Measurements from ENCODE around the gene SLAIN2.

The SLAIN2 gene

GRCh38 chr4:48368389-48368788 lies 27.1 kb downstream of the SLAIN2 start:
- Histone ChIP-seq H3K4me2 (ENCODE audit: low read length) (no peak overlapping the region), H3K9me3 (ENCODE audit: control insufficient read depth, insufficient read depth, low read length) (no peaks in the 10 kb centered on the region), H3K27me3 (ENCODE audit: control insufficient read depth, low read length) (no peaks in the 10 kb centered on the region), H3K36me3 (ENCODE audit: control insufficient read depth, low read length) (0 out of 2 replicates have a peak, but pooled peaks cover 4% of the 10 kb centered on the region), H3K4me1 (ENCODE audit: control insufficient read depth, low read length) (peaks cover 28% of the 10 kb centered on the region), H3K4me3 (ENCODE audit: low read length) (no peak overlapping the region), H3F3A (ENCODE audit: control insufficient read depth, insufficient read depth) (no peaks in the 10 kb centered on the region), H3K27ac (ENCODE audit: low read depth, low read length) (no peak overlapping the region), H3K9me2 (replicated peaks; ENCODE audit: control insufficient read depth, low read length) (no peaks in the 10 kb centered on the region), H3K79me2 (ENCODE audit: control insufficient read depth, low read length) (peaks cover 49% of the 10 kb centered on the region), H4K20me1 (ENCODE audit: control insufficient read depth, insufficient read depth, low read depth, low read length) (no peaks in the 10 kb centered on the region)
- TF ChIP-seq EZH2phosphoT487 (IDR thresholded peaks at IDR 0.05; ENCODE audit: borderline replicate concordance, low read length) (no peak), CTCF (IDR thresholded peaks at IDR 0.05; ENCODE audit: low read depth, low read length, poor library complexity, severe bottlenecking) (no peak)

- Histone ChIP-seq H4K20me1 (ENCODE audit: control insufficient read depth, insufficient read depth, low read depth, low read length) (no peaks in the 10 kb centered on the region), H3K27ac (ENCODE audit: low read depth, low read length) (no peak overlapping the region), H3K9me2 (replicated peaks; ENCODE audit: control insufficient read depth, low read length) (no peaks in the 10 kb centered on the region), H3F3A (ENCODE audit: control insufficient read depth, insufficient read depth) (no peaks in the 10 kb centered on the region), H3K9me3 (ENCODE audit: control insufficient read depth, insufficient read depth, low read length) (no peaks in the 10 kb centered on the region), H3K27me3 (ENCODE audit: control insufficient read depth, low read length) (no peaks in the 10 kb centered on the region), H3K4me3 (ENCODE audit: low read length) (no peak overlapping the region), H3K4me1 (ENCODE audit: control insufficient read depth, low read length) (peaks cover 28% of the 10 kb centered on the region), H3K79me2 (ENCODE audit: control insufficient read depth, low read length) (peaks cover 49% of the 10 kb centered on the region), H3K4me2 (ENCODE audit: low read length) (no peak overlapping the region), H3K36me3 (ENCODE audit: control insufficient read depth, low read length) (0 out of 2 replicates have a peak, but pooled peaks cover 4% of the 10 kb centered on the region)
- TF ChIP-seq EZH2phosphoT487 (IDR thresholded peaks at IDR 0.05; ENCODE audit: borderline replicate concordance, low read length) (no peak), CTCF (IDR thresholded peaks at IDR 0.05; ENCODE audit: low read depth, low read length, poor library complexity, severe bottlenecking) (no peak)
Measured at GRCh38 chr4:48369248-48369647, 27.9 kb downstream of the SLAIN2 start.

DNA sequence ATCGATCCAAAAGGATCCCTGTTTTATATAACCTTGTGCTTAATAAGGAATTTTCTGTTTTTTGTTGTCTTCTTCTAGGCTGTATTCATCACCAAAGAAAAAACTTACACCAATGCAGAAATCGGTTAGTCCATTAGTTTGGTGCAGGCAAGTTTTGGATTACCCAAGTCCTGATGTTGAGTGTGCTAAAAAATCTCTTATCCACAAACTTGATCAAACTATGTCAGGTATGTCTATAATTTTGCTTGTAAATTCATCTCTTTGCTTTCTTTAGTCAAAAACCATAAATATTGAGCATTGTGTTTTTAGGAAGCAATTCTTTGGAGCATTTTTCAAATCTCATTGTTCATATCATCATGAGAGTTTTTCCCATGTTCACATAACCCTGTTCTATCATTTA lies 28.4 kb downstream of the SLAIN2 start:
- TF ChIP-seq EZH2phosphoT487 (IDR thresholded peaks at IDR 0.05; ENCODE audit: borderline replicate concordance, low read length), result no peak
- no peak for TF ChIP-seq CTCF (IDR thresholded peaks at IDR 0.05; ENCODE audit: low read depth, low read length, poor library complexity, severe bottlenecking)
- peak overlapping the region; percentile 39; the same call in 1 of the 2 replicates for H3K4me2 ChIP-seq (ENCODE audit: low read length)
- no peaks in the 10 kb centered on the region for H3K9me2 ChIP-seq (replicated peaks; ENCODE audit: control insufficient read depth, low read length)
- no peaks in the 10 kb centered on the region for H4K20me1 ChIP-seq (ENCODE audit: control insufficient read depth, insufficient read depth, low read depth, low read length)
- H3K79me2 ChIP-seq (ENCODE audit: control insufficient read depth, low read length), result peaks cover 49% of the 10 kb centered on the region
- H3K27ac ChIP-seq (ENCODE audit: low read depth, low read length), result no peak overlapping the region
- H3F3A ChIP-seq (ENCODE audit: control insufficient read depth, insufficient read depth), result no peaks in the 10 kb centered on the region
- no peaks in the 10 kb centered on the region for H3K27me3 ChIP-seq (ENCODE audit: control insufficient read depth, low read length)
- H3K4me3 ChIP-seq (ENCODE audit: low read length), result no peak overlapping the region
- H3K36me3 ChIP-seq (ENCODE audit: control insufficient read depth, low read length), result 0 out of 2 replicates have a peak, but pooled peaks cover 4% of the 10 kb centered on the region
- H3K4me1 ChIP-seq (ENCODE audit: control insufficient read depth, low read length), result peaks cover 28% of the 10 kb centered on the region
- no peaks in the 10 kb centered on the region for H3K9me3 ChIP-seq (ENCODE audit: control insufficient read depth, insufficient read depth, low read length)
